Fibroblast of upper back skin (primary cell): Measurements from ENCODE around the gene PKP1.

Experiments used
- DNase-seq: peaks from one replicate; pipeline ENCODE4 v3.0.0-alpha.2; 2013

PKP1 gene

GRCh38 chr1:201260648-201261311 lies 22.5 kb upstream of the PKP1 start:
- DNase-seq = no peak

GRCh38 chr1:201261771-201262547 lies 21.3 kb upstream of the PKP1 start:
- no peak for DNase-seq

GRCh38 chr1:201262963-201263608 lies 20.2 kb upstream of the PKP1 start:
- DNase-seq = no peak

GRCh38 chr1:201264072-201264471 lies 19.2 kb upstream of the PKP1 start:
- no peak for DNase-seq

GRCh38 chr1:201264554-201264953 lies 18.8 kb upstream of the PKP1 start:
- no peak for DNase-seq

- peak; percentile 41 for DNase-seq
Observed at GRCh38 chr1:201265756-201266155, 17.6 kb upstream of the PKP1 start.

GRCh38 chr1:201266276-201266675 lies 17.0 kb upstream of the PKP1 start:
- DNase-seq = no peak

GRCh38 chr1:201266774-201267173 lies 16.5 kb upstream of the PKP1 start:
- DNase-seq = peak; percentile 94

GRCh38 chr1:201267481-201268229 lies 15.7 kb upstream of the PKP1 start:
- DNase-seq = peak; percentile 84

GRCh38 chr1:201268604-201269151 lies 14.6 kb upstream of the PKP1 start:
- DNase-seq = peak; percentile 90

- no peak for DNase-seq
Observed at GRCh38 chr1:201269281-201269680, 14.0 kb upstream of the PKP1 start.

GRCh38 chr1:201269900-201270410 lies 13.4 kb upstream of the PKP1 start:
- DNase-seq = no peak

- no peak for DNase-seq
Observed at GRCh38 chr1:201270616-201271390, 12.5 kb upstream of the PKP1 start.

- DNase-seq = no peak
Observed at GRCh38 chr1:201272799-201273198, 10.5 kb upstream of the PKP1 start.

GRCh38 chr1:201274616-201275252 lies 8.6 kb upstream of the PKP1 start:
- DNase-seq = no peak

GRCh38 chr1:201275253-201275666 lies 8.0 kb upstream of the PKP1 start:
- DNase-seq = no peak

- DNase-seq = no peak
Observed at GRCh38 chr1:201276891-201277290, 6.4 kb upstream of the PKP1 start.

- no peak for DNase-seq
Observed at GRCh38 chr1:201277441-201277840, 5.9 kb upstream of the PKP1 start.

GRCh38 chr1:201279313-201279712 lies 4.0 kb upstream of the PKP1 start:
- peak; percentile 49 for DNase-seq

- no peak for DNase-seq
Observed at GRCh38 chr1:201280884-201281283, 2.4 kb upstream of the PKP1 start.

- DNase-seq = no peak
Observed at GRCh38 chr1:201281573-201281972, 1.7 kb upstream of the PKP1 start.
